Stimulated activated CD4-positive, alpha-beta T cell treated with anti-CD3 and anti-CD28 coated beads, Interleukin-2, amount 100 ng/mL, for 4 hours (primary cell): ENCODE results near the gene PALLD.

Source experiments
- DNase-seq: peaks from one replicate; pipeline ENCODE4 v3.0.0-alpha.2; 2020; ENCODE audit warnings: low read depth

PALLD gene

DNA sequence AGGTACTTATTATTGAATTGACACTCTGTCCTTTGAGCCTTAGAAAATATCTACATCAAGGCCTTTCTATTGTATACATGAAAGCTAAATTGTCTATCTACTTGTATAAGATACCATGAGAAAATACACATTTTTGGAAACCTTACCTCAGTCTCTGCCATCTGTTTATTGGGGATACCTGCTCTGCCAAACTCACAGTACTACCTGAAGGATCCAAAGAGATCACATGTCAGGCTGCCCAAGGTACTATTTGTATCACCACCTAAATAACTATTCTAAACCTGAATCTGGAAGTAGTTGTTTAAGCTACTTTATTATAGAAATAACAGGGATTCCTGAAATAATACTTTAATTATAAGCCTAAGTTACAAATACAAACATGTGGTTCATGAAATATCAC lies 126.2 kb downstream of the PALLD start:
- no peak for DNase-seq

DNA sequence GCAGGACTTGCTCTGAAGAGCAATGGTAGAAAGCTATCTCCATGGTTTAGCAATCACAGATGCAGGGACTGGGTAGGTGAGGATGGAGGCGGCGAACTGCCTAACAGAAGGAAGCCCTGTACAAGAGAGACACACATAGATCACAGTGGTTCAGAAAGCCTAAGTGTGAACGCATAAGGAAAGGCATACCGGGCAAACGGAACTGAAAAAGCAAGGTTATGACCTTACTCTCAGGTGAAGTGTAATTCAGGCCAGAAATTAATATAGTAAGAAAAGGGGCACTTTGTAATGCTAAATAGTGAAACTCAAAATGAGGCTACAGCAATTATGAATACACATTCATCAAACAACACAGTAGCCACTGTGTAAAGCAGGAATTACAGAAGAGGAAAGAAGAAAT lies 126.6 kb downstream of the PALLD start:
- DNase-seq: no peak

DNA sequence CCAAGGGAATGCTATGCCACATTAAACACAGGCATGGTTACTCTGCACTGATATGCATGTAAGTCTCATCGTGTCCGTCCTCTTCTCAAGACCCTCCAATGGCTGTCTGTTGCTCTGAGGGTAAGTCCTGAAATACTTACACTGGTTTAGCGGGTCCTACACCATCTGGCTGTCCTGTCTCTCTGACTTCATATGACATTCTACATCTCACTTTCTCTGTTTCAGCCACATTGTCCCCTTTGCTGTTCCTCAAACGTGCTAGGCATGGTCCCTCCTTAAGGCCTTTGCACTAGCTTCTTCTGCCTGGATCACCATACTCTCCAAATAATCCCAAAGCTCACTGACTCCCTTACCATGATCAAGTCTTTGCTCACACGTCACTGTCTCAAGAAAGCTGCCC lies 131.4 kb downstream of the PALLD start:
- DNase-seq: no peak

DNA sequence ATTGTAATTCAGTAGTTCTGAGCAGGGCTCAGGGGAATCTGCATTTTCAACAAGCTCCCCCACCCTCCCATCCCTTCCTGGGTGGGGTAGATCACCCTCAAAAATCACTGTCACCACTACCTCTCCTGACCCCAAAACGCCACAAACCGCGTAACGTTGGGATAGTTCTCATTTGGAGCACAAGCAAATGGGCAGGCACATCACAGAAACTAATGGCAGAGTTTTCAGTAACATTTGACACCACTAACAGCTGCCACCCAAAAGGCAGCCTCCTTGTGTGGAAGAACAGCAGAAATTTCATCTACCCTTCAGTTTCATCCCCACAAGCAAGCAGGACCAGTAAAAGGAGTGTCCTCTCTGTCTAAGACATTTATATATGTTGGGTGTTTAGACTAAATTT lies 132.7 kb downstream of the PALLD start:
- no peak for DNase-seq

DNA sequence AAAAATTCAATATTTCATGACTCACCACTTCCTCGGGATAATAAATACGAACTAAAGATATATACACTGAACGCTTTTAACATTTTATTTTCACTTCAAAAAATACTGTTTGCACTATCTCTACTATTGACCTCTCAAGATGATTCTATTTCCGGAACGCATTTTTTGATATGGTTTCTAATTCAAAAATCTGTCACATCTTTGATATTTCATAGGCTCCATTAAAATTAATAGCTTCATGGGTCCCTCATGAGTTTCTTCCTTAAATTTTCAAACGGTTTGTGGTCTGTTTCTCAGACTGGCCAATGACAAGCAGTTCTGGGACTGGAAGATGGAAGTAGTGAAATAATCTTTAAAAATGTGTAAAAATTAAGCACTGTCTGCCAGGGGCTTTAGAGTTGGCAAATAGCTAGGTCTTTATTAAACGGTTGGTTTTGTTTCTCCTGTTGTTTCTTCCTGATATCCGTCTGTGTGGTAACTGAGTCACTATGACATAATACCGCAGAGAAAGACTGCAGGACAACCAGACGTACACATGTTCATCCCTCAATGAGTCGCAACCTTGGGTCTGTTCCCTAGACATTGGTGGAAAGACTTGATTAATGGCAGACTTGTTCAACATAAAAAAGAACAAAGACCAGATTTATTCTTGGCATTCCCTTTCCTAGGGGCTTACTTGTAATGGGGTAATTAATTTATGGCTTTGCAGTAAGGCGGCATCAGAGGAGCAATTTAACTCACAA lies 133.8 kb downstream of the PALLD start:
- no peak for DNase-seq

DNA sequence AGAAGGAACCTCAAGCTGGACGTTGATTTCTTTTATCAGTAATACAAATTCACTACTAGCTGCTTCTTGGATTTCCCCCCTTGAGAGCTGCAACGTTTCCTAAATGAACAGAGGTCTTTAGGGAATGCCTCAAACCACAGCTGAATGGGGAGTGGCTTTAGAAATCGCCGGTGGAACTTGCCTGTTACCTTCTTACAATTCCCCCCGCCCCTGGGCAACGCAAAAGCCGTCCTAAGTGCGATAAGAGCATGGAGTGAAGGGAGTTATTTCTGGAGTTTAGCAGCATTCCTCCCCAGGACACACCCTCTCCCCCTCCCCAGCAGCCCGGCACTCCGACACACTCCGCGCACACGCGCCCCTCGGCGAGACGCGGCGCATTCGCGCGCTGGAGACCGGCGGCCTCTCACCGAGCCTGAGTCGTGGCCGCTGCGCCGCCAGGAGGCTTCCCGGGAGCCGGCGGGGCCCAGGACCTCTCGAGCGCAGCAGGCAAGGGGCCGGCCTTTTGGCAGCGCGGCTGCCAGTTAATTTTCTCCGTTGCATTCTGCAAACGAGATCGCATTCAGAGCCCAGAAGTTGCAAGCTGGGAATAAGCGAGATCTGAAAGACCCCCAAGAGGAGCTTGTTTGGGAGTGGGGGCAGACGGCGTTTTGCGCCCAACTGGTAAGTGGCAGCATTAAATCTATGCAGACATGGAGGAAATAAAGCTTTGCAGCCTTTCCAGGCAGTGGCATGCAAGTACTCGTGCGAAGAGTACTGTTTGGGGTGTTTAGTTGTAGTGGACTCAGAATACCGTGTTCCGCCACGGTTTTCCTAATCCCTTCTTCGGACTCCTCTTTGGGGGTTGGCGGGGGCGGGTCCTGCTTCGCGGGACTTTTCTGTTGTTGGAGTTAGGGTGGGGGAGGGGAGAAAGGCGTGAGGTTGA lies 134.7 kb downstream of the PALLD start:
- DNase-seq: no peak

DNA sequence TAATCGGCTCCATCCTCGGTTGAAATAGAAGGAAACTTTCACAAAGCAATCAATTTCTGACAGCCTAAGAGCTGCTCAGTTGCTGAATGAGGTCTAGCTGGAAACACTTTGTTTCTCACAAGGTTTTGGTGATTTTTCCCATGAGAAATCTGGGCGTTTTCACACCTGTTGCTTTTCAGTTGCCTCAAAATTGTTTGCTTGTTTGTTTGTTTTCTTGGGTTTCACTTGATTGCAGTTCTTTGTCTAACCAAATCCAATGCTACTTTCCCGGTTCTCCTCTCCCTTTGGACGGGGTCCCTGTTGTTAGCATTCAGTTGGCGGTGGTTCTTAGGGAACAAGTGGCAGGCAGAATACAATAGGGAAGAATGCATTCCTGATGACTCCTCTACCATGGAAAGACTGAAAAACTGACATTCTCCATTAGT lies 135.5 kb downstream of the PALLD start:
- DNase-seq: no peak

DNA sequence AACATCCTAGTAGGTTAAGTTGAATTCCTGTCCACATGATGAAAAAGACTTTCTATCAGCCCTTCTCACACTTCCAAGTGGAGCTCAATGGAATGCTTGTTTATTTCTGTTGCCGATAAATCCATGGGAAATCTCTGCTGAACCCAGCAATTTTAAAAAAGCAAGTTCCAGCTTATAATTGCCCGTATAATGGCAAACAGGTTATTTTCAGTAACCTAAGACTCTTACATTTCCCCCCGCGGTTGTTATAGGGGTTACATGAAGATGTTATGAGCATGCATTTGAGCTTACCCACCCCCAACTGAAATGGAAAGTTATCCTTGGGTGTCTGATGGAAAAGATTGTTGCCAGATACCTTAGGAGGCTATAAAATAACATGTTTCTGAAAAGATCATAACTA lies 136.2 kb downstream of the PALLD start:
- DNase-seq: no peak

DNA sequence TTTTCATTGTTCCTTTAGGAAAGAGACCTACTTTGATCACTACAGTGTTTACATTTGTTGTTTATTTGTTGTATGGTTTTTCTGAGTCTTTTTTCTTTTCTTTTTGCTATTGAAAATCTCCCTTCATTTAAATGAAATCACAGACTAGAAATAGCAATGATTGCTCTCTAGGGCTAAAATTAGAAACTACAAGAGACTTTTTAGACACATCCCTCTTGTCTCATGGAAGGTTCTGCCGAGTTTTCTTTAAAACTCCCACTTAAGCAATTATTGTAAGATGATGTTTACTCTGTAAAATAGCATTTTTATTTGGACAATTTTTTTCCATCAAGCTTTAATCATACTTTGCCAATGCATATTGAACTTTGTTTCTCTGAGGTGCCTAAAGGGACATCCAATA lies 136.6 kb downstream of the PALLD start:
- DNase-seq: no peak

DNA sequence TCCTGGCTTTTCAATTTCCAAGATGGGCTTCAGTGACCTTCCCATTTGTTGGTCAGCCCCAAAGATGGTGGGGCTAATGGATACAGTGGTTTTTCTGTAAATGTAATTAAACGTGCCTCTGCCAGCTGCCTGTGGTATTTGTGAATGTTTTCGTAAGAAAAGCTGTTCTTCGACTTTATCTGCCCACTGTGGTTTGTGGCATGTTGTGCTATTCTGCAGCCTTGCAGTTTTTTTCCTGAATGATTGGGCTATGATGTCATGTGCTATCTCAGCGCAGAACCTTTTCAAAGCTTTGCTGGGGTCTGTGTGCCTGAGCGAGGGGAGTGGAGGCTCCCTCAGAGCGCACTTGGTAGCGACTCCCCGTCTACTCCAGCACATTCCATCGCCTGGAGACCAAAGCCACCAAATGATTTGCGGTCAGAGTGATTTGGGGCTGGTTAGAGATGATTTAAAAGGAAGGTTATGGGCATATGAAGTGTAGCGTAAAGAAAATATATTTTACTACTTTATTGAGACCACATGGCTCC lies 137.5 kb downstream of the PALLD start:
- no peak for DNase-seq

DNA sequence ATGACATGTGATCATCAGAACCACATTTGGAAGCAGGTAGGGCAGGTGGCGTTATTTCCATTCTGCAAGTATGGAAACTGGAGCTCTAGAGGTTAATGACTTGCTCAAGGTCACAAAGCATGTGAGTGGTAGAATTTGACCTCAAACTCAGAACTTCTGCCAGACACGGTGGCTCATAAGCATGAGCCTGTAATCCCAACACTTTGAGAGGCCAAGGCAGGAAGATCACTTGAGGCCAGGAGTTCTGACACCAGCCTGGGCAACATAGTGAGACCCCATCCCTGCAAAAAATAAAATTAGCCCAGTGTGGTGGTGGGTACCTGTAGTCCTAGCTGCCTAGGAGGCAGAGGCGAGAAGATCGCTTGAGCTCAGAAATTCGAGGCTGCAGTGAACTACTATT lies 139.2 kb downstream of the PALLD start:
- no peak for DNase-seq

DNA sequence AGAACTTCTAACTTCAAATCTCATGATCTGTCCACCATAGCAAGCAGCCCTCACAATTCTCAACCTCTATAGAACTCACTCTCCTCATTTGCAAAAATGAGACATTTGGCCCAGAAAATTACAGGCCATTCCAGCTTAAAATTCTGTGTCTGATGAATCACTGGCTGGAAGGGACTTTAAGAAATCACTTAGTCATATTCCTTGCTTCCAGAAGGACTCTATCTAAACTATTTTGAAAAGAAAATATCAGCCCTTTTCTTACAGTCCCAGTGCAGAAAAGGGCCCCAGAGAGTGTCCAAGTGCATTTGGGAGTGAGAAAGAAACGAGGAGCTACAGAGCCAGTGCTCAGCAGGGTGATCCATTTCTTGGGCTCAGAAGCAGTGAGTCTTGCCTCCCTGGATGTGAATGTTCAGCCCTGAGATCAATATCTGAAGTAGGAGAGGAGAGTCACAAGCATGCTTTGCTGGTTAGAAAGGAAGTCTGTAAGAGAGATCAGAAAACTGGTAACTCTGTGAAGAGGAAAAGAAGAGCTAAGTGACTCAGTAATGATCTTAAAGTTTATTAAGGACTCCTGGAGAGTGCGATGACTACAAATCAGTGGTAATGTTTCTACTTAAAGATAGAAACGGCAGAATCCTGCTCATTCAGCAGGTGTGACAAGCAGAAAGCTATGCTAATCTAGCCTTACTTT lies 139.8 kb downstream of the PALLD start:
- no peak for DNase-seq

DNA sequence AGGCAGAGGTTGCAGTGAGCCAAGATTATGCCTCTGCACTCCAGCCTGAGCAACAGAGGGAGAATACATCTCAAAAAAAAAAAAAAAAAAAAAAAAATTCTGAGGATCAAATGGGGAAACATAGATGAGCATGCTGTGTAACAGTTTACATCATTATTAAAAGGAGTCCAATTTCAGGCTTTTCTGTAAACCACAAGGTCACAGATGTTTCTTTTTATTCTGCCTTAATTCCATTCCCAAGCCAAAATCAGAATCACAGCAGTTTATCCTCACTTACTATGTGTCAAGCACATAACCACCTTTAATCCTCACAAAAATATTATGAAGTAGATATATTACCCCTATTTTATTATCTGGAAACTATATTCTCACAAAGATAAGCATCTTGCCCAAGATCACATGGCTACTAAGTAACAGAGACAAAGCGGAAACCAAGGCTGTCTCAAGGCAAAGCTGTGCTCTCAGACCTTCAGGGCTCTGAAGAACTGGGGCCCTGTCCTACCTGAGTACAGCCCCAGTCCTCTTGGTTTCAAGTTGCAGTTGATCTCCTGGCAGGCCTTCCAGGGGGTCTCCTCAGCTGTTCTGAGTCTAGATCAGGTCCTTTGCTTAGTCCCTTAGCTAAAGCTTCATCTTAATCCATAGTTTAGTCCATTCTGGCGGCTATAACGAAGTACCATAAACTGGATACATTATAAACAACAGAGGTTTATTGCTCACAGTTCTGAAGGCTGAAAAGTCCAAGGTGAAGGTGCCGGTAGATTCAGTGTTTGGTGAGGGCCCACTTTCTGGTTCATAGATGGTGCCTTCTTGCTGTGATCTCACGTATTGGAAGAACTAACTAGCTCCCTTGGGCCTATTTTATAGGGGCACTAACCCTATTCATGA lies 141.3 kb downstream of the PALLD start:
- DNase-seq: no peak

DNA sequence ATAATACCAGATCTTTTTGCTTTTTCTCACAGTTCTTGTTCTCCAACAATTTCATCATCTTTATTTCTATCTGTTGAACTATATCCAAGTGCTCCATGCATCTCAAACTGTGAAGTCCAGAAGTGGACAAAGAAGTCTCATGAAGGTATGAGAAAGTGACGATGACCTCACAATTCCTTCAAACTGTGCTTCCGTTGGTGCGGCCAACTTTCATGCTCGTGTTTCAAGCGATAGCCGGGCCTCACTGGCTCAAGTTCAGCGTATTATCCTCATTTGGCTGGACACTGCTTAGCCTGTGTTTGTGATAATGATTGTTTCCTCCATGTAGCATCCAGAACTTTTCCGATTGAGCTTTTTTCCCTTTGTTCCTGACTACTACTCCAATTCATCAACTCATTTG lies 143.1 kb downstream of the PALLD start:
- DNase-seq: no peak

DNA sequence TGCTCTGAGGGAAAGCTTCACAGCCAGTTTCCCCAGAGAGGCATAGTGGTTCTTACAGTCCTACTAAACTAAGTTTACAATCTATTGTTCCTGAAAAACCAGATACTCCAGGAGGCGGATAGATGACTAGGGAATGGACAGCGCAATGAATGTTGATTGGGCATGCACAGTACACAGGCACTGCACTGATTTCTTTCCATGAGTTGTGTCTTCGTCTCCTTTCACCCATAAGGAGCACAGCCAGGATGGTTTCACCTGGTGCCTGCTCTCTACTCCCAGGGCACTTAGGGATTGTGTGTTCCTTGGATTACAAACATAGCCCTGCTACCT lies 144.9 kb downstream of the PALLD start:
- no peak for DNase-seq

DNA sequence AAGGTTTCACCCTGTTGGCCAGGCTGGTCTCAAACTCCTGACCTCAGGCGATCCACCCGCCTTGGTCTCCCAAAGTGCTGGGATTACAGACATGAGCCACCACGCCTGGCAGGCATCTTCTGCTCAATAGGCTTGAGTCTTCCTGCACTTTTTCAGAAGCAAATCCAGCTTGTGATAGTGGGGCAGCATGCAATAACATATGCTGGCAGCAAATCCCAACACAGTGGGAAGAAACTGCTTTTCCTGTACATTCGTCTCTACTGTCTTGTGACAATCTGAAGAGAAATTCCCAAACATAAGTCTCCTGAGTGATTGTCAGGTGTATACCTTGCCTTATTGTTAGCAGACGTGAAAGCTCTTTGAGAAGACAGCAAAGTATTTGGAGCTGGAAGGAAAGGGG lies 145.7 kb downstream of the PALLD start:
- no peak for DNase-seq

DNA sequence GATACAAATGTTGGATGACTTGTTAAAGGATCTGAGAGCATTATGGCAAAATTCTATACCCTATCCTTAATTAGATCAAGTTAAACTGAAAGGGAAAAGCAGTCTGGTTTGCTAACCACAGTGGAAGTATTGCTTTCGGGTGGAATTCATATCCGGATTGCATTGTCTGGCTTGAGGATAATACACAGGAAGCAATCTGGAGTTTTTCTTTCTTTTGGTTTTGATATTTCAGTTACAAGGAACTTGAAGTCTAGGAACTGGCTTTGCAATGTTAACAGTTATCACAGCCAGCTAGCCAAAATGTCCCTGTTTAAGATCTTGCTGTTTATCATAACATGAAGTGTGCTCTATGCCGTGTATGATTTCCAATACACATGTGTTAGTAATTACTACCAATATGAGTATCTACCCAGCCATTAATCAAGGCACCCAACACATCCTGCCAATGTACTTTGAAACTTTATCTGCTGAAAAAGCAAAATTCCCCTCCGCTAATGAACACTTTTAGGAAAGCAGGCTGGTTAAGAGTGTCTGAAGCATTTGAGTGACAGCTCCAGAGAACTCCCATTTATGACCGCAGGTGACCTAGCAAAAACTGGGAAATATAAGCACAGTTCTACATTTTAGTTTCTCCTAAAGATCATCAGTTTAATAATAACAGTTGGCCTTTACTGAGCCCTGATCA lies 146.4 kb downstream of the PALLD start:
- no peak for DNase-seq

DNA sequence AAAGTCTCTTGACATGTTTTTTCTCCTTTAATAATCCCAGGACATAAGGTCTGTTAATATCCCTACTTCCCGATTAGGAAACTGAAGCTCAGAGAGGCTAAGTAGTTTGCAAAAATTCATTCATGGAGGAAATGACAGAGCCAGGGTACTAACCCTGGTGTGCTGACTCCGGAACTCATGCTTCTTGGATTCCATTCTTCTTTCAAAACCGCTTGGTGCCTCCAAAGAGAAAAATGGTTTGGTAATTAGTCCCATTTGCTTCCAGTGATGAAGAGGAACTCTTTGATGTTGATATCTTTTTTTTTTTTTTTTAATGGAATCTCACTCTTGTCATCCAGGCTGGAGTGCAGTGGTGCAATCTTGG lies 146.9 kb downstream of the PALLD start:
- no peak for DNase-seq

DNA sequence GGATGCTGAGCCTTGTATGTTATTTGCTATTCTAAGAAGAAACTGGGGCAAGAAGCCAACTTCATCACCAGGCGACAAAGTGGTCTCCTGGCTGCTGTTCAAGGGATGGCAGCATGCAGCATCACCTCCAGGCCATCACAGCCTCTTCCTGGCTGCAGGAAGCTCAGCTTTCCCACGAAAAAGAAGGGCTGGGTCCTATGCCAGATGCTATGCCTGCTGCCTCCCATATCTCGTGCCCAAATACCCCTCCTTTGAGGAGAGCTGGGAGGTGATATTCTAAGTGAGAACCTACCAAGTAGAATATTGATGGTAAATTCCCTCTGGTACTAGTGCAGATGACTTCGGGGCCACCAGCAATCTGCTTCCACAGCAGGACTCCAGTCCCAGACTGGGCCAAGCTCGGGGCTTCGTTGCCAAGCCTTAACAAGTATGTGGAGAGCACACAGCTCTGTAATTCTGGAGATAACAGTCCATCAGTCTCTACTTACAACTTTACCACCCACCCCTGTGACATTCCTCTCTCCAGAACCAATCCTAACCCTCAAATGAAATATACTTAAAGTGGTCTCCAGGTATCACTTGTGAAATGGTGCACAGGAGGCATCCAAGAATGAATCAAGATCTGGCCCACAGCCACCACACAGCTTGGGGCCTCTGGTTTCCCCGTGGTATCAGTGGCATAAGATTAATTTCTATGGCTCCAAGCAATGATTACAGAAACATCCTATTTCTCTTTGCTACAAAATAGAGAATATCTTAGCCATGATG lies 149.3 kb downstream of the PALLD start:
- no peak for DNase-seq

DNA sequence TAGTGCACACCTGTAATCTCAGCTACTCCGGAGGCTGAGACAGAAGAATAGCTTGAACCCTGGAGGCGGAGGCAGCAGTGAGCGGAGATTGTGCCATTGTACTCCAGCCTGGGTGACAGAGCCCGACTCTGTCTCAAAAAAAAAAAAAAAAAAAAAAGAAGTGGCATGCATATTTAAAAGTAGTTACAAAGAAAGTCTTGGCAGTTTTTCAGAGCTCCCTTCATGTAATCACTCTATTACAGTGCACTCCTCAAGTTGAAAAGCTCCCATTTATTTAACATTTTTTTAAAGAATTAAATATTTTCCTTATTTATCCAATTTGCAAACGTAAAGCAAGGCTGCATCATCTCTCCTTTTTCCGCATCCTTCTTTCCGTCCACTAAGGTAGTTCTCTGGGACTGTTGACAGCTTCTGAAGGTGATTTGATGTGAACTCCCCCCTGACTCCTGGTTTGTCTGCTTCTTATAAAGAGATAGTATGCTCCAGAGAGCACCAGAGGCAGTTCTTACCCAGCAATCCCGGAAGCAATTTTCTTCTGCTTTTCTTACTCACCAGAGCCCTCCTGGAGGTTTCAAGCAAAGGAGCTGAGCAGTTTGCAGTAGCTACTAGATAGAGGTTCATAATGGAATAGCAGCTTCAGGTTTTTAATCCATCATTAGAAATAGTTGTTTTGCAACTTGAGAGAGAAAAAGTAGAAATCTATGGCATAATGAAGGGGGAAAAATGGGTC lies 151.0 kb downstream of the PALLD start:
- DNase-seq: no peak
